Measurements from ENCODE around the gene PTPN13. TPM values are rescaled to one million over a fixed set of nuclear protein-coding genes. Genes with fewer than 3 reads are reported as not detected.
A peak's percentile ranks its signal among the peaks of the same experiment; 100 is the strongest.

PTPN13 gene
- total RNA-seq, 4 donors from 2014 or later, result 86.4 to 113 (median 92.6) TPM

DNA sequence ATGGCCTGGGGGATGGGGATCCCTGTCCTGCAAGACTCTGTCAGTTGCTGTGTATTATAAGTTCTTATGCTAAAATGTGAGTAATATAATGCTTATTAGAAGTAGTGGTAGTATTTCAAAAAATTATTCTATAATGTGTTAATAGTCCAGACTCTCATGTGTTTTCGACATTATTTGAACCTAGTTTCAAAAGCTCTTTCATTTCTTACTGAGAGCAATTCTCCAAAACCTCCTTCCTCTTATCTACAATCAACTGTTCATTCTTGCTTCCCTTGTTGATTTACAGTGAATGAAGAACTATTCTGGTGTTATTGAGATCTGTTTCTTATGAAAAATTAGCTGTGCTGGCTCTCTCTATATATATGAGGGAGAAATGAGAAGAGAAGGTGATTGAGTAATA lies 32.9 kb upstream of the PTPN13 start:
- Histone ChIP-seq H3K4me3 (no peak overlapping the region), H3K4me1 (peaks cover 0 to 33% (median 3%) of the 10 kb centered on the region in 4 donors), H3K27ac (peak overlapping the region in 1 of 4 donors; percentile 22), H3K27me3 (no peaks in the 10 kb centered on the region), H3K9me3 (no peaks in the 10 kb centered on the region), H3K36me3 (no peaks in the 10 kb centered on the region)
- 39 to 49% methylated on average over 1 of the region's 1 CpG for WGBS, 2 donors
- TF ChIP-seq POLR2A (IDR thresholded peaks at IDR 0.05) (no peak), EP300 (IDR thresholded peaks at IDR 0.05) (no peak)
- TF ChIP-seq, protein P1, sequence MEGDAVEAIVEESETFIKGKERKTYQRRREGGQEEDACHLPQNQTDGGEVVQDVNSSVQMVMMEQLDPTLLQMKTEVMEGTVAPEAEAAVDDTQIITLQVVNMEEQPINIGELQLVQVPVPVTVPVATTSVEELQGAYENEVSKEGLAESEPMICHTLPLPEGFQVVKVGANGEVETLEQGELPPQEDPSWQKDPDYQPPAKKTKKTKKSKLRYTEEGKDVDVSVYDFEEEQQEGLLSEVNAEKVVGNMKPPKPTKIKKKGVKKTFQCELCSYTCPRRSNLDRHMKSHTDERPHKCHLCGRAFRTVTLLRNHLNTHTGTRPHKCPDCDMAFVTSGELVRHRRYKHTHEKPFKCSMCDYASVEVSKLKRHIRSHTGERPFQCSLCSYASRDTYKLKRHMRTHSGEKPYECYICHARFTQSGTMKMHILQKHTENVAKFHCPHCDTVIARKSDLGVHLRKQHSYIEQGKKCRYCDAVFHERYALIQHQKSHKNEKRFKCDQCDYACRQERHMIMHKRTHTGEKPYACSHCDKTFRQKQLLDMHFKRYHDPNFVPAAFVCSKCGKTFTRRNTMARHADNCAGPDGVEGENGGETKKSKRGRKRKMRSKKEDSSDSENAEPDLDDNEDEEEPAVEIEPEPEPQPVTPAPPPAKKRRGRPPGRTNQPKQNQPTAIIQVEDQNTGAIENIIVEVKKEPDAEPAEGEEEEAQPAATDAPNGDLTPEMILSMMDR (IDR thresholded peaks at IDR 0.05), result no peak
- DNase-seq (ENCODE audit: low spot score in 2 of 2), result no peak

DNA sequence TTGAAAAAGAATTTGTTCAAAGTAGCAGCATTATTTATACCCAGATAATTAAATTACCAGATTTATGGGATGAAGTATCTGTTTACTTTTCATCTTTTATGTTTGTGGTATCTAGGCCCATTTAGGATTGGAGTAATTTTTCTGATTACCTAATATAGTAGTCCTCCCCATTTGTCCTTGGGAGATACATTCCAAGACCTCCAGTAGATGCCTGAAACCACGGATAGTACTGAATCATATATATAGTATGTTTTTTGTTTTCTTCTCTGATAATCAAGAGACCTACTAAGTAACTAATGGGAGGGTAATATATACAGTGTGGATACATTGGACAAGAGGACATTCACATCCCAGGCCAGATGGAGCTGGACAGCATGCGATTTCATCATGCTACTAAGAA lies 30.7 kb upstream of the PTPN13 start:
- no peak overlapping the region for H3K4me3 ChIP-seq
- no peak overlapping the region for H3K27ac ChIP-seq
- TF ChIP-seq POLR2A (IDR thresholded peaks at IDR 0.05) (no peak), EP300 (IDR thresholded peaks at IDR 0.05) (no peak)
- TF ChIP-seq, protein P1 (IDR thresholded peaks at IDR 0.05), result no peak
- 87 to 91% methylated on average over 2 of the region's 2 CpGs for WGBS, 2 donors
- H3K4me1 ChIP-seq, result peaks cover 0 to 18% (median 3%) of the 10 kb centered on the region in 4 donors
- no peaks in the 10 kb centered on the region for H3K9me3 ChIP-seq
- no peak for DNase-seq (ENCODE audit: low spot score in 2 of 2)
- no peaks in the 10 kb centered on the region for H3K27me3 ChIP-seq
- no peaks in the 10 kb centered on the region for H3K36me3 ChIP-seq

DNA sequence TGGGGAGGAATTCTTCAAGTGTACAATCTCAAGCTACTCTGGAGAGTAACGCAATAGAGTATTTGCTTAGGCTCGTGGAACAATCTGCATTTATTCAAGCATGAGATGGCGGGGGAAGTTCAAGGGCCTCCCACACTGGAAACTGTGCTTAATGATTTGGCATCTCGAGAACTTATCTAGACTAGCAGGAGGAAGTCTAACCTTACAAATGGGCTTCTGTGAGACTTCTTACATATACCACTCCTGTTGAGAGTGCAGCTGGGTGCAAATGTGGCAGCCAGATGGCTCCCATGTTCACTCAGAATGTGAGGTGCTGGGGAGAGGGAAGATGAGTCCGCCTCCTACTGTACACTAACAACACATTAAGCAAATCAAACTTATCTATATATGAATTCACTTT lies 29.3 kb upstream of the PTPN13 start:
- Histone ChIP-seq H3K4me3 (no peak overlapping the region), H3K27me3 (no peaks in the 10 kb centered on the region), H3K27ac (no peak overlapping the region), H3K4me1 (peaks cover 0 to 18% (median 4%) of the 10 kb centered on the region in 4 donors), H3K9me3 (no peaks in the 10 kb centered on the region), H3K36me3 (no peaks in the 10 kb centered on the region)
- 70 to 83% methylated on average over 5 of the region's 5 CpGs for WGBS, 2 donors
- DNase-seq (ENCODE audit: low spot score in 2 of 2), result no peak
- TF ChIP-seq, protein P1 (IDR thresholded peaks at IDR 0.05), result no peak
- TF ChIP-seq EP300 (IDR thresholded peaks at IDR 0.05), result no peak
- no peak for TF ChIP-seq POLR2A (IDR thresholded peaks at IDR 0.05)

DNA sequence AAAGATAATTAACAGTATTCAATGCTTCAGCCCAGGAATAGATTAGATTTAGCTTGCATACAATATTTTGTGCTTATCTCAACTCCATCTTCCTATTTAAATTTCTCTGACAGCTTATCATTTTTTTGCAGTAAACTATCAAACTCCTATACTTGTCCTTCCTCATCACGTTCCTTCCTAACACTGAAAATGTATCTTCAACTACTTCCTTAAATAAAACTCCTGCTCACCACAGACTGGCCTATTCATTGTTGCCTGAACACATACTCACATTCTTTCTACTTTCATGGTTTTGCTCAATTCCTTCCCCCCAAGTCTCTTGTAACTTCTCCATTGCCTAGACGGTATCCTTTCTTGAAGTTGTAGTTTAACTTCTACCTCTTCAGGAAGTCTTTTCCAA lies 28.5 kb upstream of the PTPN13 start:
- H3K27me3 ChIP-seq, result no peaks in the 10 kb centered on the region
- peaks cover 0 to 14% (median 4%) of the 10 kb centered on the region in 4 donors for H3K4me1 ChIP-seq

DNA sequence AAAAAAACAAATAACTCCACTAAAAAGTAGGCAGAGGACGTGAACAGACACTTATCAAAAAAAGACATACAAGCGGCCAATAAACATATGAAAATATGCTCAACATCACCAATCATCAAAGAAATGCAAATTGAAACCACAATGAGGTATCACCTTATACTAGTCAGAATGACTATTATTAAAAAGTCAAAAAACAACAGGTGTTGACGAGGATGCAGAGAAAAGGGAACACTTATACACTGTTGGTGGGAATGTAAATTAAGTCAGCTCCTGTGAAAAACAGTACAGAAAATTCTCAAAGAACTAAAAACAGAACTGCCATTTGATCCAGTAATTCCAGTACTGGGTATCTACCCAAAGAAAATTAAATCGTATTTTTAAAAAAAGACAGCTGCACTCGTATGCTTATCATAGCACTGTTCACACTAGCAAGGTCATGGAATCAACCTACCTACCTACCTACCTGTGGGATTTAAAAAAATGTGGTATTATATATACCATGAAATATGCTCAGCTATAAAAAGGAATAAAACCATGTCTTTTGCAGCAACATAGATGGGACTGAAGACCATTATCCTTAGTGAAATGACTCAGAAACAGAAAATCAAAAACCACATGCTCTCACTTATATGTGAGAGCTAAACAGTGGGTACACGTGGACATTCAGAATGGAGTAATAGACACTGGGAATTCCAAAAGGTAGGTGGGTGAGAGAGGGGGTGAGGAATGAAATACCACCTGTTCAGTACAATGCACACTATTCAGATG lies 24.8 kb upstream of the PTPN13 start:
- H3K4me1 ChIP-seq, result peaks cover 0 to 3% (median 0%) of the 10 kb centered on the region in 4 donors
- no peak overlapping the region for H3K27ac ChIP-seq
- no peaks in the 10 kb centered on the region for H3K9me3 ChIP-seq
- H3K36me3 ChIP-seq, result no peaks in the 10 kb centered on the region
- TF ChIP-seq, protein P1 (IDR thresholded peaks at IDR 0.05), result no peak
- TF ChIP-seq POLR2A (IDR thresholded peaks at IDR 0.05), result no peak
- no peak for TF ChIP-seq EP300 (IDR thresholded peaks at IDR 0.05)
- DNase-seq (ENCODE audit: low spot score in 2 of 2), result no peak
- 79 to 83% methylated on average over 6 of the region's 6 CpGs for WGBS, 2 donors
- no peak overlapping the region for H3K4me3 ChIP-seq
- no peaks in the 10 kb centered on the region for H3K27me3 ChIP-seq

More for the DNA sequence above, 28.5 kb upstream of the PTPN13 start:
- no peak for DNase-seq (ENCODE audit: low spot score in 2 of 2)
- Histone ChIP-seq H3K4me3 (no peak overlapping the region), H3K9me3 (no peaks in the 10 kb centered on the region), H3K27ac (no peak overlapping the region), H3K36me3 (no peaks in the 10 kb centered on the region)
- TF ChIP-seq POLR2A (IDR thresholded peaks at IDR 0.05) (no peak), EP300 (IDR thresholded peaks at IDR 0.05) (no peak)
- TF ChIP-seq, protein P1 (IDR thresholded peaks at IDR 0.05), result no peak
- 73 to 85% methylated on average over 2 of the region's 2 CpGs for WGBS, 2 donors
